Measurements from ENCODE around the gene GIMAP5. TPM values are rescaled to one million over a fixed set of nuclear protein-coding genes. Genes with fewer than 3 reads are reported as not detected.

GIMAP5 gene
- total RNA-seq, 6 experiments from 2014 or later, result 2.9 to 9.8 (median 8.0) TPM

DNA sequence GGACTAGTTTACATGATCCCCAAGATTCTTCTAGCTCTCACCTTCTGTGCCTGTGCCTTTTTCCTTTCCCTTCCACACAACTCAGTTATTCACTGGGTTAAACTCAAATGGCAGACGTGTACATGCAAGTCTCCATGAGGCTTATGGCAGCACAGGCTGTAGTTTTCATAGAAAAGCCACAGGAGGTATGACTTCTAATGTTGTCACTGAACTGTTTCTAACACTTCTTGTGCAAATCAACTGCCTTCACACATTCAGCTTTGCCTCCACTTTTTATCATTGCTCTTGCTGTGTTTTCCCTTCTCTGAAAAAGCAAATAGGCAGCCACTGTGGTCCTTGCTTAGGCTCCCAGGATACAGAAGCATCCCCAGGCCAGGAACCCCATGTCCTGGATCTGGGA lies 5.3 kb upstream of the GIMAP5 start:
- intact Hi-C loops (cut with DNase I), result no loop called here
- 53% methylated on average over 1 of the region's 1 CpG for WGBS (ENCODE audit: insufficient coverage, low coverage, low lambda C conversion rate, missing lambda C conversion rate)
- Histone ChIP-seq H3K27me3 (no peaks in the 10 kb centered on the region), H3K4me3 (no peak overlapping the region), H3K9me3 (no peaks in the 10 kb centered on the region), H3K4me1 (peaks cover 0 to 6% (median 0%) of the 10 kb centered on the region in 4 donors), H3K27ac (no peak overlapping the region), H3K36me3 (no peaks in the 10 kb centered on the region)
- ATAC-seq (no peak), DNase-seq (no peak)
- no peak for TF ChIP-seq CTCF (IDR thresholded peaks at IDR 0.05)
- TF ChIP-seq POLR2A (IDR thresholded peaks at IDR 0.05), result no peak

DNA sequence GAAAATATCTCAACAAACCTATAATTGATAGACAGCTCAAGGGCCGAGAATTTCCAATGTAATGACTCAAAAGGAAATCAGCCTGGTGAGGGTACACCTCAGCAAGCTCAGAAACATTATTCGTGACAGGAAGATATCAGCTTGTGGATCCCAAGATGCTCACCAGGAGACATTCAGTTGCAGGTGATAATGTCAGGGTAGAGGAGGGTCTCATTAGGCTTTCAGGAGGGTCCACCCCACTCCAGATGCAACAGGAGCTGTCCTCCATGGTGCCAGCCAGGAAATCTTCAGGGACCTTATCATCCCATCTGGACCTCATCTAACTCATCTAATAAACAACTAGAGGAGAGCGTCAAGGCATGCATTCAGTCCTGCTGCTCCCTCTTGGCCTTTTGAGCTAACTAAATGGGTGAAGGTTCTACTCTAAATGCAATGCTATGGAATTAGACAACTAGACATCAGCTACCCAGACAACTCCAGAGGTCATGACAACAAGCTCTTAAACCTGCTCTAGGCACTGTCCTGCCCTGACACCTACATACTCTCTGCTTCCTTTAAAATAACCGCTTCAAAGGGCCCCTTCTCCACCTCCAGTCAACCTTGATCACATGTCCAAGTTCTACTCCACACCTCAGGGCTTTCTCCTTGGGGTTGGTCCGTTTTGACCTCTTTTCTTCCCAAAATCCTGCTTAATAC lies 4.3 kb upstream of the GIMAP5 start:
- 68% methylated on average over 4 of the region's 5 CpGs for WGBS (ENCODE audit: insufficient coverage, low coverage, low lambda C conversion rate, missing lambda C conversion rate)

GRCh38 chr7:150733482-150734095 lies 3.6 kb upstream of the GIMAP5 start:
- no peak overlapping the region for H3K27ac ChIP-seq
- DNase-seq, result no peak
- no peaks in the 10 kb centered on the region for H3K9me3 ChIP-seq
- no peak overlapping the region for H3K4me3 ChIP-seq
- H3K27me3 ChIP-seq, result no peaks in the 10 kb centered on the region
- WGBS (ENCODE audit: insufficient coverage, low coverage, low lambda C conversion rate, missing lambda C conversion rate), result 75% methylated on average over 1 of the region's 5 CpGs
- intact Hi-C loops (cut with DNase I), result no loop called here
- peaks cover 0 to 5% (median 0%) of the 10 kb centered on the region in 4 donors for H3K4me1 ChIP-seq
- no peaks in the 10 kb centered on the region for H3K36me3 ChIP-seq
- TF ChIP-seq CTCF (IDR thresholded peaks at IDR 0.05), result no peak
- no peak for TF ChIP-seq POLR2A (IDR thresholded peaks at IDR 0.05)
- ATAC-seq, result no peak

More for the DNA sequence above, 4.3 kb upstream of the GIMAP5 start:
- H3K27me3 ChIP-seq, result no peaks in the 10 kb centered on the region
- ATAC-seq (no peak), DNase-seq (no peak)
- no peak overlapping the region for H3K4me3 ChIP-seq
- H3K36me3 ChIP-seq, result no peaks in the 10 kb centered on the region
- intact Hi-C loops (cut with DNase I), result no loop called here
- H3K9me3 ChIP-seq, result no peaks in the 10 kb centered on the region
- TF ChIP-seq POLR2A (IDR thresholded peaks at IDR 0.05), result no peak
- TF ChIP-seq CTCF (IDR thresholded peaks at IDR 0.05), result no peak
- H3K27ac ChIP-seq, result no peak overlapping the region
- H3K4me1 ChIP-seq, result peaks cover 0 to 3% (median 0%) of the 10 kb centered on the region in 4 donors

GRCh38 chr7:150734254-150734653 lies 3.0 kb upstream of the GIMAP5 start:
- H3K9me3 ChIP-seq, result no peaks in the 10 kb centered on the region
- no peak overlapping the region for H3K4me3 ChIP-seq
- no peak for TF ChIP-seq CTCF (IDR thresholded peaks at IDR 0.05)
- TF ChIP-seq POLR2A (IDR thresholded peaks at IDR 0.05), result no peak
- H3K4me1 ChIP-seq, result peaks cover 0 to 10% (median 1%) of the 10 kb centered on the region in 4 donors
- intact Hi-C loops (cut with DNase I), result no loop called here
- no peaks in the 10 kb centered on the region for H3K27me3 ChIP-seq
- DNase-seq (no peak), ATAC-seq (no peak)
- no peak overlapping the region for H3K27ac ChIP-seq
- WGBS (ENCODE audit: insufficient coverage, low coverage, low lambda C conversion rate, missing lambda C conversion rate), result 78% methylated on average over 3 of the region's 3 CpGs
- H3K36me3 ChIP-seq, result no peaks in the 10 kb centered on the region

All from right lobe of liver (tissue), 6 donors.